NCI-H1930 (cell line): ENCODE data around the gene FOXJ1.

ENCODE experiments used
- DNase-seq, 2 experiments: peaks; one replicate each; lab custom pipeline; 2025; lab: John Stamatoyannopoulos, UW

The FOXJ1 gene

GRCh38 chr17:76091526-76092286, 49.3 kb downstream of the FOXJ1 start:
- DNase-seq = no peak

GRCh38 chr17:76090517-76091129, 50.4 kb downstream of the FOXJ1 start:
- DNase-seq = no peak

DNA sequence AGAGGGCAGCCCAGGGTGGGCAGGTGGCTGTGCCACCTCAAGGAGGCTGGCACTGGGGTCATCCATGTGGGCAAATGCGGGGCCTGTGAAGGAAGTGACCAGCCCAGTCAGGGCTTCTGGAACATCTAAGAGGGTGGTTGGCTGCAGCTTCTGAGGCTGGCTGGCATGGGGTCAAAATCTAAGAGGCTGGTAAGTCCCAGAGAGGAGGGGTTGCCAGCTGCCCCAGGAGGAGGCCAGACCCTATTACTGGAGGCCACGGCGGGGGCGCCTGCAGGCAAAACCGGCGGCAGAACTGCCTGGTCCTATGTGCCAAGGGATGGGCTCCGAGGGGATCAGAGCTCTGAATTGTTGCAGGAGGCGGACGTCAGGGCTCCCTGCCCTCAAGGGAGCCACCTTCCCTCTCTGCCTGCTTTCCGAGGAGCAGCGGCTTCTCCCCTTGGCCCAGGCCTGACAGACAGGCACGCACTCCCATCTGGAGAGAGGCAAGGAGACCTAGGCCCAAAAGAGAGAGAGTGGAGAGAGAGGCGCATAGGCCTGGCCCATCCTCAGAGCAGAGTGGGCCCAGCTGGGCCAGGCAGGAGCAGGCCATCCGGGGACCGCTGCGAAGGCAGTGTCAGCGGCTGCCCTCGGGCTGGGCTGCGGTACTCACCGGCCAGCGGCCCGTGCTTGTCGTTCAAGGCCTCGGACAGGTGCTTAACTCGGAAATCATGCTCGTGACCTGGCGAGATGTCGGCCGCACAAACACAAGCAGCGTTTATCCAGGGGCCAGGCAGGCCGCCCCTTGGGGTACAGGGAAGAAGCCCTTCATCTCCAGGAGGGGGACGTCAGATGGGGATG, 51.1 kb downstream of the FOXJ1 start:
- DNase-seq = no peak

DNA sequence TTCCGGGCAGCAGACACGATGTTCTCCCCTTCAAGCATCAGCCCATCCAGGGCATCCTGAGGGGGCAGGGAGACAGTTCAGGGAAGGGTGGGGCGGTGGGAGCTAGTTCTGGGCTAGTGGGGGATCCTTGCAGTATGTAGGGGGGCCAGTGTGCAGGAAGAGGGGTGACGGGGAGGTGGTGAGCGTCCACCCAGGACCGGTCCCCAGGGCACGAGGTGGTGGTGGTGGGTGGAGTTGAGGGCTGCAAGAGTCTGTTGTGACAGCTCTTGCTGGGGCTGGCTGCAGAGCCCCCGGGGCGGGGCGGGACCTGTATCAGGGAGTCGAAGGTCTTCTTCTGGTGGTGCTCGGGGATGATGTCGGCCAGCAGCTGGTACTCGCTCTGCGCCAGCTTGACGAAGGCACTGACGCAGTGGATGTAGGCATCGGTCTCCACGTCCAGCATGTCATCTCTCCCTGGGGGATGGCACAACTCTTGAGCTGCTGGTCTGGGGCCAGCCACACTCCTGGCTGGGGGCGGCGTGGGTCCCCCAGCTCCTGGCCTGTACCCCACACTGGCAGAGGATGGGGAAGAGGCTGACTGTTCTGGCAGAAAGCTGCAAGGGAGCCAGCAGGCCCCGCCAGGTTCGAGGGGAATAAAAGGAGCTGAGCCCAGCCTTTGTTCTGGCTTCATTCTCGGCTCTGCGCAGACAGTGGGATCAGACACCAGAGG, 52.0 kb downstream of the FOXJ1 start:
- no peak for DNase-seq

DNA sequence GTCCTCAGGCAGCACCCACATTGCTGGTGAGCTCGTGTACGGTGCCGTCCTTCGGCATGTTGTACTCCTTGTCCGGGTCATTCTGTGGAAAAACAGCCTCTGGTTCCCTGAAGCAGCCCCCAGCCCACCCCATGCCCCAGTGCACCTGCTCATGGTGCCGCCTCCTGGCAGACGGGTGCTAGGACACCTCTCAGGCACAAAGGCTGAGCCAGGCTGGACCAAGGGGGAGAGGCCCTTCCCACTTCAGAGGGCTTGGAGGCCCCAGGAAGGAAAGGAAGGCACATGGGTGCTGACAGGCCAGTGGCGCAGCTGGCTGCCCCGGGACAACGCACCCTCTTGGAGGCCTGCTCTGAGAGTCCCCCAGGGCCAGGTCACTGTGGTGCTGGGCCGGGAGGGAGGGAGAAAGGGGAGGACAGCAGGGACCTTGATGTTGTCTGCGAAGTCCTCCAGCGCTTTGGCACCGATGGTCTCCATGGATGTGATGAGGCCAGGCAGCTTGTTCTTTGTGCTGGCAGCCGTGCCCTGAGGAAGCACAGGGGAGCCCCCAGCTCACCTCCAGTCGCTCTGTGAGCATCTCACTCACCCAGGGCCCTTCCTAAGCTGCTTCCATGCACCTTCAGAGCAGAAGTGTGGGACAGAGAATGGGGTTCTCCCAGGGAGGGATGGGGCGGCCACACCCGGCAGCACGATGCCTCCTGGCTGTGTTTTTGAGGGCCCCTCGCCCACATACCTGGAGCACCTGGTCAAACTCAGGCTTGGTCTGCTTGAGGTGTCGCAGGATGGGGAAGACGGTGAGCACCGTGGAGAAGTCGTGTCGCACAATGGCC, 52.8 kb downstream of the FOXJ1 start:
- no peak for DNase-seq

DNA sequence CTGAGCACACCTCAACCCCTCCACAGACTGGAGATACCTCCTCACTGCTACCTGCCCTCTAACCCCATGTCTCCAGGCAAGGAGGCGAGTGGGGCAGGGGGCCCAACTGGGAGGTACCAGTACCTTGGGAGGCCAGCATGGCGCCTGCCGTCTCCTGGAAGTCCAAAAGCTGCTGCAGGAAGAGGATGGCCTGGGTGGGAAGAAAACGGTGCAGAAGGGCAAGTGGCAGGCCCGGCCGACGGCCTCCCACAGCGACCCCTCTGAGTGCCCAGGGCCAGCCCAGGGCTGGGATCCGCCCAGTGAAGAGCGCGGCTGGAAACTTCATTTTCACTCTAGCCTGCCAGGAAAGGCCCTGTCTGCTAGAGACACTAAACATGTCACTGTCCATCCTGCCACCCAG, 53.5 kb downstream of the FOXJ1 start:
- DNase-seq = no peak

DNA sequence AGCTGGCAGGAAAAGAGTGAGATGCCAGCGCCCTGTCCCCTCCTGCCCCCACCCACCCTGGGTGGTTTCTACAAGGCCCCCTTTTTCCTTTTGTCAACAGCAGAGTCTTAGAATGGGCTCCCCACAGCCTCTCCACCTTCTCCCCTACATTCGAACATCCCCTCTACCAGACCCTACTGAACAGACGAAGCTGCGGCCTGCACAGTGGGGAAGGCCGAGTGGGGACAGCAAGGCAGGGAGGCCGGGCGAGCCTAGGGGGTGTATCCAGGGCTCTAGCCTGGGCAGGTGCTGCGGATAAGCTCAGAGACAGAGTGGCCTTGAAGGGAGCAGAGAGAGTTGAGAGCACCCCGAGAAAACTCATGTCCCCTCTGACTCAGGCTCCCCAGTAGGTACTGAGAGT, 54.7 kb downstream of the FOXJ1 start:
- no peak for DNase-seq
